Measurements from ENCODE around the gene PPP4R4.
A peak's percentile ranks its signal among the peaks of the same experiment; 100 is the strongest.
"Not testable (repeated sequence)": the region's sequence is repeated elsewhere in the genome, so short reads cannot be mapped to it uniquely, and the experiment has no call there.

Gene PPP4R4

GRCh38 chr14:94144765-94145164 is 29.4 kb upstream of the PPP4R4 start:
- DNase-seq, result no peak

GRCh38 chr14:94145902-94146527 is 28.1 kb upstream of the PPP4R4 start:
- peak; percentile 74 for DNase-seq

- no peak for DNase-seq
Measured at GRCh38 chr14:94152676-94153075, 21.4 kb upstream of the PPP4R4 start.

GRCh38 chr14:94153750-94154342 is 20.3 kb upstream of the PPP4R4 start:
- DNase-seq, result no peak

GRCh38 chr14:94156143-94156542 is 18.0 kb upstream of the PPP4R4 start:
- not testable (repeated sequence) for DNase-seq

- DNase-seq, result peak; percentile 85
Measured at GRCh38 chr14:94157197-94157596, 16.9 kb upstream of the PPP4R4 start.

- no peak for DNase-seq
Measured at GRCh38 chr14:94158239-94158883, 15.8 kb upstream of the PPP4R4 start.

GRCh38 chr14:94161058-94161457 is 13.1 kb upstream of the PPP4R4 start:
- DNase-seq, result no peak

GRCh38 chr14:94161981-94162380 is 12.1 kb upstream of the PPP4R4 start:
- no peak for DNase-seq

- DNase-seq, result no peak
Measured at GRCh38 chr14:94162466-94162865, 11.7 kb upstream of the PPP4R4 start.

- DNase-seq, result no peak
Measured at GRCh38 chr14:94163796-94164195, 10.3 kb upstream of the PPP4R4 start.

GRCh38 chr14:94164685-94165431 is 9.3 kb upstream of the PPP4R4 start:
- DNase-seq, result no peak

GRCh38 chr14:94165744-94166143 is 8.4 kb upstream of the PPP4R4 start:
- no peak for DNase-seq

- no peak for DNase-seq
Measured at GRCh38 chr14:94170136-94170535, 4.0 kb upstream of the PPP4R4 start.

- DNase-seq, result no peak
Measured at GRCh38 chr14:94171208-94171607, 2.9 kb upstream of the PPP4R4 start.

- no peak for DNase-seq
Measured at GRCh38 chr14:94172545-94172944, 1.6 kb upstream of the PPP4R4 start.

- no peak for DNase-seq
Measured at GRCh38 chr14:94173471-94173884, 644 bp upstream of the PPP4R4 start.

GRCh38 chr14:94174604-94175010 is 485 bp downstream of the PPP4R4 start:
- DNase-seq, result no peak

GRCh38 chr14:94175011-94175745 is 1.1 kb downstream of the PPP4R4 start:
- no peak for DNase-seq

- DNase-seq, result no peak
Measured at GRCh38 chr14:94175747-94176146, 1.6 kb downstream of the PPP4R4 start.

GRCh38 chr14:94176808-94177207 is 2.7 kb downstream of the PPP4R4 start:
- no peak for DNase-seq

- no peak for DNase-seq
Measured at GRCh38 chr14:94177806-94178205, 3.7 kb downstream of the PPP4R4 start.

- DNase-seq, result no peak
Measured at GRCh38 chr14:94179244-94179643, 5.1 kb downstream of the PPP4R4 start.
